Testis (tissue), 3 donors: Measurements from ENCODE around the gene COQ5. TPM values are rescaled to one million over a fixed set of nuclear protein-coding genes. Genes with fewer than 3 reads are reported as not detected.

Experiments
- DNase-seq: peaks from one replicate; pipeline ENCODE4 v3.0.0-alpha.2; 2019
- H3K27ac ChIP-seq, 2 donors: fragments of 200-600 bp; sonication (generic); one replicate each; pipeline ENCODE4 v1.5.1; 2019
- H3K27me3 ChIP-seq: fragments of 200-600 bp; sonication (generic); one replicate; pipeline ENCODE4 v1.5.1; 2019
- H3K36me3 ChIP-seq: fragments of 200-600 bp; sonication (generic); one replicate; pipeline ENCODE4 v1.5.1; 2017; ENCODE audit warnings: low read depth; ENCODE audit errors: missing control alignments
- H3K4me1 ChIP-seq: fragments of 200-600 bp; sonication (generic); one replicate; pipeline ENCODE4 v1.5.1; 2019
- H3K4me3 ChIP-seq, 2 donors: fragments of 200-600 bp; sonication (generic); one replicate each; pipeline ENCODE4 v1.5.1; 2017 to 2019
- H3K9me3 ChIP-seq: fragments of 200-600 bp; sonication (generic); one replicate; pipeline ENCODE4 v1.5.1; 2017
- POLR2A ChIP-seq: fragments of 450-650 bp; IDR thresholded peaks from one replicate; pipeline ENCODE4 v1.6.1; 2017; ENCODE audit warnings: antibody characterized with exemption, mild to moderate bottlenecking, moderate library complexity
- WGBS, 2 donors: methylation state at CpG; one replicate each; pipeline ENCODE4 v1.1.5; 2018; 5-methylcytosine and 5-hydroxymethylcytosine counted together
- intact Hi-C: fragments of 100-400 bp; cut with DNase I; formaldehyde crosslinking; loops from one replicate; pipeline ENCODE4 v1.15.1; 2023; ENCODE audit warnings: low total_unique reads
- polyA plus RNA-seq: library from polyadenylated mRNA; stranded (reverse); fragments of 350-450 nt; fragmentation: Illumina TruSeq; extraction: RNeasy Lipid Tissue Mini Kit (QIAGEN cat#74804); gene quantifications from one replicate; pipeline ENCODE4 v1.2.3, GENCODE V29; 2014; ENCODE audit warnings: low read depth, low replicate concordance; ENCODE audit not compliant: insufficient read depth
- total RNA-seq, 2 donors: library from RNA; depleted of rRNA; stranded (reverse); fragments of >200 nt; gene quantifications; one replicate each; pipeline ENCODE4 v1.2.3, GENCODE V29; 2016
- TF ChIP-seq, protein P1 (sequence below), 3 experiments: fragments of 450-650 bp in 2 of 3; fragments of 200-600 bp in 1 of 3; sonication (generic) in 1 of 3; IDR thresholded peaks; one replicate each; pipeline ENCODE4 v1.5.1; 2016 to 2019; ENCODE audit warnings: antibody characterized with exemption in 3 of 3, mild to moderate bottlenecking in 2 of 3, moderate library complexity in 1 of 3

COQ5 gene
- total and polyA plus RNA-seq, 3 donors from 2014 or later, result 31.3 to 51.0 (median 37.4) TPM

DNA sequence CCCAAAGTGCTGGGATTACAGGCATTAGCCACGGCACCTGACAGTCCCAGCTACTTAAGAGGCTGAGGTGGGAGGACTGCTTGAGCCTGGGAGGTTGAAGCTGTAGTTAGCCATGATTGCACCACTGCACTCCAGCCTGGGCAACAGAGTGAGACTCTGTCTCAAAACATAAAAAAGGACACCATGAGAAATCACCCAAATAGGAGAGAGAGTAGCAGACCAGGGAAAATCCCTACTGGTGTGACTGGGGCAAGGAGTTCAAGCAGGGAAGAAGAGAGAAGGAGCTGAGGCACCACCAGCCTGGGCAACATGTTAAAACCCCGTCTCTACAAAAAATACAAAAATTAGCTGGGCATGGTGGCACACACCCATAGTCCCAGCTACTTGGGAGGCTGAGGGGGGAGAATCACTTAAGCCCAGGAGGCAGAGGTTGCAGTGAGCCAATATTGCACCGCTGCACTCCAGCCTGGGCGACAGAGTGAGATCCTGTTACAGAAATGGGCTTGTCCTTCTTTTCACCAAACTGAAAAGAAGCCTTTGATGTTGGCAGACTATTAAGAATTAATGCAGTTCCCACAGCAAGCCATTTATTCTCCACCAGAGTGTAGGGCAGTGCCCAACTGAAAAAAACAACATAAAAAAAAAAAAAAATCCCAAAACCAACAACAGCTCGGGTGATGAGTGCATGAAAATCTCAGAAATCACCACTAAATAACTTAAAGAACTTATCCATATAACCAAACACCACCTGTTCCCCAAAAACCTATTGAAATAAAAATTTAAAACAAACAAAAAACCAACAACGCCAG is 54.9 kb downstream of the COQ5 start:
- 74% methylated on average over 6 of the region's 6 CpGs for WGBS, 2 donors
- TF ChIP-seq POLR2A, result no peak
- TF ChIP-seq, protein P1, sequence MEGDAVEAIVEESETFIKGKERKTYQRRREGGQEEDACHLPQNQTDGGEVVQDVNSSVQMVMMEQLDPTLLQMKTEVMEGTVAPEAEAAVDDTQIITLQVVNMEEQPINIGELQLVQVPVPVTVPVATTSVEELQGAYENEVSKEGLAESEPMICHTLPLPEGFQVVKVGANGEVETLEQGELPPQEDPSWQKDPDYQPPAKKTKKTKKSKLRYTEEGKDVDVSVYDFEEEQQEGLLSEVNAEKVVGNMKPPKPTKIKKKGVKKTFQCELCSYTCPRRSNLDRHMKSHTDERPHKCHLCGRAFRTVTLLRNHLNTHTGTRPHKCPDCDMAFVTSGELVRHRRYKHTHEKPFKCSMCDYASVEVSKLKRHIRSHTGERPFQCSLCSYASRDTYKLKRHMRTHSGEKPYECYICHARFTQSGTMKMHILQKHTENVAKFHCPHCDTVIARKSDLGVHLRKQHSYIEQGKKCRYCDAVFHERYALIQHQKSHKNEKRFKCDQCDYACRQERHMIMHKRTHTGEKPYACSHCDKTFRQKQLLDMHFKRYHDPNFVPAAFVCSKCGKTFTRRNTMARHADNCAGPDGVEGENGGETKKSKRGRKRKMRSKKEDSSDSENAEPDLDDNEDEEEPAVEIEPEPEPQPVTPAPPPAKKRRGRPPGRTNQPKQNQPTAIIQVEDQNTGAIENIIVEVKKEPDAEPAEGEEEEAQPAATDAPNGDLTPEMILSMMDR (IDR thresholded peaks at IDR 0.05), result no peak
- H3K27ac ChIP-seq, result no peak overlapping the region
- H3K36me3 ChIP-seq, result no peaks in the 10 kb centered on the region
- DNase-seq, result no peak
- no peaks in the 10 kb centered on the region for H3K9me3 ChIP-seq
- intact Hi-C loops, result no loop called here
- no peak overlapping the region for H3K4me3 ChIP-seq
- no peaks in the 10 kb centered on the region for H3K27me3 ChIP-seq
- H3K4me1 ChIP-seq, result peaks cover 21% of the 10 kb centered on the region

DNA sequence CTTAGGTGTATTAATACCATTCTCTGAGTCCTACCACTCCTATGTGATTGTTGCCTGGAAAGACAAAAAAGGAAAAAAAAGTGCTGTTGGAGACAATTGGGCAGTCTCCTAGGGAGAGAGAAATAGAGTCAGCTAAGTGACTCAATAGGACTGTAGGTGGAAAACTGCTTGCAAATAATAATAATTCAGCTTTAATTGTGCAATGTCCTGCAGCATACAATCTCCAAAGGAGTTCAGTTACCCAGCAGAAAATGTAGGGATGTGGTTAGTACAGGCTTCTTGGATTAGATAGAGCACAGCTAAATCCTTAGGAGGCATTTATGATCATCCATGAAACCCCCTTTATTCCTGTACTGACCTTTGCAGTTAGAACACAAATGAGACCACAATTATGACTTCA is 56.4 kb downstream of the COQ5 start:
- DNase-seq, result no peak
- Histone ChIP-seq H3K27me3 (no peaks in the 10 kb centered on the region), H3K9me3 (no peaks in the 10 kb centered on the region), H3K36me3 (no peaks in the 10 kb centered on the region), H3K4me3 (no peak overlapping the region), H3K4me1 (peaks cover 22% of the 10 kb centered on the region), H3K27ac (no peak overlapping the region)
- intact Hi-C loops, result no loop called here
- TF ChIP-seq, protein P1 (IDR thresholded peaks at IDR 0.05), result no peak
- TF ChIP-seq POLR2A, result no peak

DNA sequence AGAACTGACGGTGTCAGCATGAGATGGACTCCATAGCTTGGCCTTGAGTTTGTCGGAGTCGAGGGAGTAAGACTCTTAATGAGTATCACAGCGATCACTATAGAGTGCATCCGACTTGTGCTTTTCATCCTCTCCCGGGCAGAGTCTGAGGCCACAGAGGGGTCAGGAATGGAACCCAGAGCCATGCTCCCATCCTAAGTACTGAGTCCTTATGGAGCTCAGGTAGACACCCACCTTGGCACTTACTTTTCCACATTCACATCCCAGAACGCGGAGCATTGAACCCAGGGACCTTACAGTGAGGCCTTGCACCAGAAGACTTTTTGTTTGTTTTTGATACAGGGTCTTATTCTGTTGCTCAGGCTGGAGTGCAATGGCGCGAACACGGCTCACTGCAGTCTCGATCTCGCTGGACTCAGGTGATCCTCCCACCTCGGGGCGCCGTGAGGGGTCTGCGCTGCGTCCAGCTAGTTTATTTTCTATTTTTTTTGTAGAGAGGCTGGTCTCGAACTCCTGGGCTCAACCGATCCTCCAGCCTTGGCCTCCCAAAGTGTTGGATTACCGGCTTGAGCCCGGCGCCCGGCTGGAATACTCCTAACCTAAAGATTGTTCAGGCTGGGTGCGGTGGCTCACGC is 58.7 kb downstream of the COQ5 start:
- intact Hi-C loops, result no loop called here
- 35 to 43% methylated on average over 25 to 26 of the region's 26 CpGs for WGBS, 2 donors
- Histone ChIP-seq H3K27ac (peak overlapping the region; percentile 94 to 95), H3K4me1 (peaks cover 39% of the 10 kb centered on the region), H3K4me3 (peak overlapping the region; percentile 97 to 98), H3K9me3 (no peaks in the 10 kb centered on the region), H3K36me3 (no peaks in the 10 kb centered on the region), H3K27me3 (no peaks in the 10 kb centered on the region)
- TF ChIP-seq, protein P1 (IDR thresholded peaks at IDR 0.05), result no peak
- no peak for TF ChIP-seq POLR2A
- peak; percentile 36 for DNase-seq

DNA sequence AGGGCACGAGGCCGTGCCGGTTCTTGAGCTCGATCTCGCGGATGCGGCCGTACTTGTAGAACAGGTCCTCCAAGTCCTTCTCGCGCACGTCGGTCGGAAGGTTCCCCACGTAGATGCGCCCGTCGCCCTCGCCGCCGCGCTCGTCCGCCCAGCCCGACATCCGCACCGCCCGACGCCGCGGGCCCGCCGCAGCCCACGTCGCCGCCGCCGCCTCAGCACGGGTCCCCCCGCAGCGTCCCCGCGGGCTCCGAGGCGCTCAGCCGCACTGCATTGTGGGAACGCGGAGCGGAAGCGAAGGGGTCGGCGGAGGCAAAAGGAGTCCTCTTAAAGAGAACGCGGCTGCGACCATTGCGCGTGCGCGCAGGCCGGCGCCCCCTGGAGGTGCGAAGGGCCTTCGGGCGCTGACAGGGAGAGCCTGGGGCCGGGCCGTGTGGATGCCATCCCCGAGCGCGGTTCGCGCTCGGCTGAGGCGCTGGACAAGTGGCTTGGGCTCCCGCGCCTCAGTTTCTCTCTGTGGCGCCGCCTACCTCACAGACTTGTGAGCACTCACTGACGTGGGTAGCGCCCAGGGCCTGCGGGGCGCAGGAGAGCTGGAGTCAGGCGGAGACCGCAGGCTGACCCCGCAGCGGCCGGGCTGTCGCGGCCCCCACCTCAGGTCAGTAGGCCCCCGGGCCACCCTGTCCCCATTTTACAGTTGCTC is 59.4 kb downstream of the COQ5 start, which contains the start of gene SRSF9:
SRSF9 (minus strand) TSS at position 299 of the 700 bp plus-strand sequence; CDS start at position 160, 139 bp downstream.
- peak within 1 kb of the TSS; percentile 94 to 95 for H3K27ac ChIP-seq
- TF ChIP-seq, protein P1 (IDR thresholded peaks at IDR 0.05), result peak; percentile 72 to 92 (median 89)
- TF ChIP-seq POLR2A, result no peak
- H3K9me3 ChIP-seq, result no peaks in the 10 kb centered on the region
- peaks cover 35% of the 10 kb centered on the region for H3K4me1 ChIP-seq
- DNase-seq, result peak; percentile 96
- no peaks in the 10 kb centered on the region for H3K27me3 ChIP-seq
- no peaks in the 10 kb centered on the region for H3K36me3 ChIP-seq
- peak within 1 kb of the TSS; percentile 97 to 98 for H3K4me3 ChIP-seq
- intact Hi-C loops, result no loop called here
- WGBS, 2 donors, result 0% methylated on average over 2 to 79 of the region's 88 CpGs
